NCI-H1092 treated with DMSO at 0.1 percent for 48 hours (cell line): ENCODE data around the gene CCDC146.
"Not testable (repeated sequence)": the region's sequence is repeated elsewhere in the genome, so short reads cannot be mapped to it uniquely, and the experiment has no call there.

Experiments used
- DNase-seq: peaks from one replicate; lab custom pipeline; 2025; lab: John Stamatoyannopoulos, UW

CCDC146 gene

DNA sequence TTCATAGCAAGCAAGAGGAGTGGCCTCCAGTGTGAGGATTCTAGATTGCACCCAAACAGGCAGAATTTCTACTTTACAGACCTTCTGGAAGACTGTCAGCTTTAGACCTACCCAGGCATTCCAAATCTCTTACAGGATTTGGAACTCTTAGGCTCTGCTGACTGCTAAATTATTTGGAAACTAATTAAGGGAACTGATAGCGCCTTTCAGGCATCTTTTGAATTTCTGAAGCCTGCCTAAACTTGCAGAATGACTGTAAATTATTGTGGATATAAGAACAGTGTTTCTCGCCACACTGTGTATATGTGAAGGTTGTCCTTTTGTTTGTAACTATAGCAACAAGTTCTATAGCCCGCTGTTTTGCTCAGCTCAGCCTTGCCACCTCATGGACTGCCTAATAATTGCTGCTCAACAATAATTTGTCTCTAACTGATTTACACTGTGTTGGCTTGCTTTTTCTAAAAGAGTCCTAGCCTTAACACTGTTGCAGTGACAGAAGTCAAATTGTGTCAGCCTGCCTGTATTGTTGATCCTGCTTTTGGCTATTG, 32.6 kb downstream of the CCDC146 start:
- DNase-seq = not testable (repeated sequence)

GRCh38 chr7:77155601-77156377, 33.4 kb downstream of the CCDC146 start:
- DNase-seq = not testable (repeated sequence)

DNA sequence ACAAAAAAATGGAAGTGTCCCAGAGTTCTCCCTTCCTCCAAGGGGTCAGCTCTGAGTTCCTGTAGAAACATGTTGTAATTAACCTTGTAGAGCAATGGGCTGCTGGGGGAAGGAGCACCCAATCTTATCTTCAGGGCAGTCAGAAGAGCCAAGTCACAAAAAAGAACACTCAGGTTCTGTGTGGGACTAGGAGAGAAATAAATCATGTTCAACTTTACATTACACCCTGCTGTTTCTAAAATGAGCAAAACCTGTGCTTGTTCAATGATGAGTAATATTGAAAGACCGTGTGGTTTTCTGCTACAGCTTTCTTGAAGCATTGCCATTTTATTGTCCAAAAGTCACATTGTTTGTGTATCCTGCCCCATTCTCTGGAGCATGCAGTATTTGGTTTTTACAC, 34.6 kb downstream of the CCDC146 start:
- DNase-seq = not testable (repeated sequence)

DNA sequence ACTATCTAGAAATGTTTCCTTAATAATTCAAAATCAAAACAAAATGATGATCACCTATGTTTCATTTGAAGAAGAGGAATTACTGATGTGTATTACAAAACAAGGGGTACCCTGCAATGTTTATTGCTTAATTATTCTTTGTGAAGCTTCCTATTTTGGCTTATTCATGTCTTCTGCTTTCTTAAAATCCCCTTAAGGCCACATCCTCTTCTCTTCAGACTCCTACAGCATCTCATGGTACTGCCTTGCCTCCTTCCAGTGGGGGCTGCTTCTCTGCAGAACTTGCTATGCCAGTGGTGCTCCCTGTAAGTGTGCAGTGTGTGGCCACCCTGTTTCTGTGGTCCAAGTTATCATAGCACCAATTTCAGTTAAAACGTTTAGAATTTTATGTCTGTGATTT, 35.0 kb downstream of the CCDC146 start:
- DNase-seq = no peak

- DNase-seq = not testable (repeated sequence)
These were observed 48.7 kb downstream of the CCDC146 start for GRCh38 chr7:77171073-77171472.

DNA sequence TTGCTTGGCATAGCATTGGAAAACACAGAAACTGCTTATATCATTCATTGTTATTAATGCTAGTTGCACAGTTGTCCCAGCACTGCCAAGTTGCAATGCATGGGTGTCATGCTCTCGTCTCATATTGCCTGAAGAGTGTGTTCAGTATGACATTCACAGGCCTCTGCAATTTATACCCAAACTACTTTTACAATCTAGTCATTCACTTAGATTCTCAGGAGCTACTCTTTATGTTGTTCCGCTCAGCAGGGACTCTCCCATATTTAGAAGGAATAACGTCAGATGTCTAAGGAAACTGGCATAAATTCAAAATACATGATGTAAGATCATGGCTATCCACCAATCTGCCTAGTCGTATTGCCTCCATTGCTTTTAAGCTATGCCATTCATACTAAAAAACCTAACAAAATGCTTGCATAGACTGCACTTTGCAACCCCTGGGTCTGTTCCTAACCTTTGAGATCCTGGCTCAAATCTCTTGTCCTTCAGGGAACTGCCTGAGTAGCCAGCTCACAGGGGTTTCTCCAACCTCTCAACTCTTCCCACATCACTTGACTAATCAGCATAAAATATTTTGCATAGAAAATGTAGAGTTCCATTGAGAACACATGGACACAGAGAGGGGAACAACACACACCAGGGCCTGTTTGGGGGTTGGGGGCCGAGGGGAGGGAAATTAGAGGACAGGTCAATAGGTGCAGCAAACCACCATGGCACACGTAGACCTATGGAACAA, 50.2 kb downstream of the CCDC146 start:
- not testable (repeated sequence) for DNase-seq

DNA sequence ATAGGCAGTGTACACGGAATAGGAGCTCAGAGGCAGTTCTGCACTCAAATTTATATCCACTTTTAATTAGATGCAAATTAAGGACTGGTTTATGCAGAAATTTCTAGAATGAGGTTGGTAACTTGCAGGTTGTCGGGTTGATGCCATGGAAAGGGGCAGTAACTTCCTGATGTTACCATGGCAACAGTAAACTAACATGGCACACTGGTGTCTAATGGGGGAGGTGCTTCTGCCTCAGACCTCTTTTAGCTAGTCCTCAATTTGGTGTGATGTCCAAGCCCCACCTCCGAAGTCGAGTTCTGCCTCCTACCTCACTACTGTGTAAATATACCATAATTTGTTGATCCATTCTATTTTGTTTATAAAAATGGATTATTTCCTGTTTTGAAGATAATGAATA, 52.0 kb downstream of the CCDC146 start:
- not testable (repeated sequence) for DNase-seq

DNA sequence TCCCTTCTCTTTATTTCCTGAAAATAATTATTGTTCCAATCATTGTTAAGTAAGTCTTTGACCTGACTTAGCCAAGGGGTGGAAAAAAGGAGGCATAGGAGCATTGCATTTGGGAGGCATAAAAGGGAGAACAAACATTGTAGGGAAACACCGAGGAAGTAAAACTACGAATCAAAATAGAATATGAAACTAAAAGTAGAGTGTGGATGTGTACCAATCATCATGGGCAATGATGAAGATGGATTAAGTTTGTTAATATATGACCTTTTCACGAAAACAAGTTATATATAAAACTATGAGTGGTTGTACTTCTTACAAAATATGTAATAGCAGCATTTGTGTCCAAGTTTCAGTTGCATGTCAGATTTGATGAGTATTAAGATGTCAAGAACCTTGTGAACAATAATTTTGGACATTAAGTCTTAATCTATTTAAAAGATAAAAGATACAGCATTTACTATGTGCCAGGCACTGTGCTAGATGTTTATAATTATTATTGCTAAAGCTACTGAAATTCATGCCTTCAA, 52.9 kb downstream of the CCDC146 start:
- not testable (repeated sequence) for DNase-seq

- DNase-seq = not testable (repeated sequence)
These were observed 55.0 kb downstream of the CCDC146 start for GRCh38 chr7:77177321-77177904.

GRCh38 chr7:77178024-77178423, 55.6 kb downstream of the CCDC146 start:
- not testable (repeated sequence) for DNase-seq

DNA sequence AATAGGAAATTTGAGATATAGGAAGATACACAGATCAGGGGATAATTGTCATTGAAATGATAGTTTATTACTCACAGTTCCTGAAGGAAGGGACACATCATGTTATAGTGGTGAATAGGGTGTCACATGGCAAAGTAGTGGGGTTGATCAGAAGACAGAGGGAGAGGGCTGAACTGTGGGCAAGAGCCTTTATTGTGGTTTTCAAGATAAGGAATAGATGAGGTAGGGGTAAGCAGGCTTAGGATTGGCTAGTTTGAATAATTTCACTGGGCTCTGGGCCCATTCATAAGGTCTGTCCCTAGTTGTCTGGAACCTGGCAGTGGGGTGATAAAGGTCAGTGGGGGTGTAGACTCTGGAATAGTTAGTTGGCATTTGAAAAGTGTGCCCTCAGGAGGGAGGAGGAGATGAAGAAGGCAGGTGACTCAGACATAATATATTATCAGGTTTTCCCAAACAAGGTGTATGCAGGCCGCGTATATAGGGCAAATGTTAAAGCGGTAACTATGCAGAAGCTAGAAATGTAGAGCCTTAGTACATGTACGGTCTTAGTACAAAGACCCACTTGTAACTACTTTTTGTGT, 58.7 kb downstream of the CCDC146 start:
- no peak for DNase-seq

DNA sequence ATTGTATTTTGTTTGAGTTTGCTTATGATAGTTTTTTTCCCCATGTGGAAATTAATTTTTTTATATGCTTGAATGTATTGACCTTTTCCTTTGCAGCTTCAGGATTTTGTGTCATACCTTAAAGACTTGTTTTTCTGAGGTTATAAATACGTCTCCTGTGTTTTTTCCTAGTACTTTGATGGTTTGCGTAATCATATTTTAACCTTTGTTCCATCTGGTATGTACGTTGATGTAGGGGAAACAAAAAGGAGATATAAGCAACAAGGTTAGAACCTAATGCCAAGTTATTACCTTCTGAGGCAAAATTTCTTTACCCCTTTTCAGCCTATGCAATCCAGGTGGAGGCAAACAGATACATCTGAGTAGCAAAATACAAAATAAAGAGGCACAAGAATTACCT, 59.3 kb downstream of the CCDC146 start:
- DNase-seq = no peak

GRCh38 chr7:77182261-77182660, 59.8 kb downstream of the CCDC146 start:
- DNase-seq = no peak

DNA sequence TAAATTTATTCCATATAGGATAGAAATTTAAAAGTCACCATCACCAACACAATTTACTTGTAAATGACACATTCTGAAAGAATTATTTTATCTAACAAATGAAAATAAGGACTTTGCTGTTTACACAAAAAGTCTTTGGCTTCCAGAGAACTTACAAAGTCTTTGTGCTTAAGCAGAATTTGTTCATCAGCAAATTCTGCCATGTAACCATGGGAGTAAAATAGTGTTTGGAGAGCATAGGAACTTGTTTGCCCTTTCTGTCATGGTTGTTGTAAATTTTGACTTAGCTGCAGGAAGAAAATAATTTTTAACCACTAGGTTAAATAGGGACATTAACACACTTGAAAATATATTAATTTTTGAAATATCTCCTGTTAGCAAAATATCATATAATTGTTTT, 62.0 kb downstream of the CCDC146 start:
- no peak for DNase-seq

- DNase-seq = no peak
These were observed 62.6 kb downstream of the CCDC146 start for GRCh38 chr7:77184990-77185389.

DNA sequence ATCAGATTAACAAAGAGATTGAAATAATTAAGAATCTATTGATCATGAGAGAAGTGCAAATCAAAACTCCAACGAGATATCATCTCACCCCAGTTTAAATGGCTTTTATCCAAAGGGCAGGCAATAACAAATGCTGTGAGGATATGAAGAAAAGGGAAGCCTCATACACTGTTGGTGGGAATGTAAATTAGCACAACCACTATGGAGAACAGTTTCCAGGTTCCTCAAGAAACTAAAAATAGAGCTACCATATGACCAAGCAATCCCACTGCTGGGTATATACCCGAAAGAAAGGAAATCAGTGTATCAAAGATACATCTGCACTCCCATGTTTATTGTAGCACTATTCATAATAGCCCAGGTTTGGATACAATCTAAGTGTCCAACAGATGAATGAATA, 63.5 kb downstream of the CCDC146 start:
- DNase-seq = no peak

DNA sequence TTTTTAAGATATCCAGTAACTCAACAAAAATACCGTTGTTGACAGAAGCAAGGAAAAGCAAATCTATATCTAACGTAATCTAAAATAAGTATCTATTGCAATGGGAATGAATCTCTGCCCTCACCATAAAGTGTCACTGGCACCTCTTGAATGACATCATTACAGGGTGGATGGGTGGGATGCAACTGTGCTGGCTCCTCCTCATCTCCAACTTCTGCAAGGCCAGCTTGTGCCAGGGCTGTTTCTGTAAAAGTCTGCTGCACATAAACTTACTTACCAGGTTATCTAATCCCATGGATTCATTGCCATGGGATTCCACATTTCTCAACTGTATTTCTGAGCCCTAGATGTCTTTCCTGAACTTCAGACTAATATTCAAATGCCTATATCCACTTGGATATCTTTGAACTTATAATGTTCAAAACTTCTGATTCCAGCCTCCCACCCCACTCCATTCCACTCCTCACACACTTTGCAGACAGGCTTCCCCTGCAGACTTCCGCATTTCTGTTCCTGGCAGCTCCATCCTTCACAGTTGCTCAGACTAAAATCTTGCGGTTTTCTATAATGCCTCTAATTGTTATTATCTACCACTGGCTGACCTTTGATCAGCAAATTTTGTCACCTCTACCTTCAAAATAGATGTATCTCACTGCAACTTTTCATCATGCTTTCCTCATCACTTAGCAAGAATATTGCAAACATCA, 66.5 kb downstream of the CCDC146 start:
- no peak for DNase-seq

DNA sequence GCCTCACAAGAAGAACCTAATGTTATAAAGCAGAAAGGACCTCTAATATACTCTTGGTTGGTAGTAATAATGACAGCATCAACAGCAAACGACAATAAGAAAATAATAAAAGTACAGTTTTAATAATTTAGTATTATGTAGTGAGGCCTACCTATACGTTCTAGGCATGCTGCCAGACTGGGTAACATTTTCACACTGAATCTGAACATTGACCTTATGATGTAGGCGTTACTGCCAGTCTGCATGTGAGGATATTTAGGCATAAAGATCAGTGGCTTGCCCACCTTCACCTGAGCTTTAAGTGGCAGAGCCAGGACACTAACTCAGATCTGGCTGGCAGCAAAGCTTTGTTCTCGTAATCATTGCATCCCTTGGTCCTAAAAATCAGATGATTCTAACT, 74.7 kb downstream of the CCDC146 start:
- no peak for DNase-seq

DNA sequence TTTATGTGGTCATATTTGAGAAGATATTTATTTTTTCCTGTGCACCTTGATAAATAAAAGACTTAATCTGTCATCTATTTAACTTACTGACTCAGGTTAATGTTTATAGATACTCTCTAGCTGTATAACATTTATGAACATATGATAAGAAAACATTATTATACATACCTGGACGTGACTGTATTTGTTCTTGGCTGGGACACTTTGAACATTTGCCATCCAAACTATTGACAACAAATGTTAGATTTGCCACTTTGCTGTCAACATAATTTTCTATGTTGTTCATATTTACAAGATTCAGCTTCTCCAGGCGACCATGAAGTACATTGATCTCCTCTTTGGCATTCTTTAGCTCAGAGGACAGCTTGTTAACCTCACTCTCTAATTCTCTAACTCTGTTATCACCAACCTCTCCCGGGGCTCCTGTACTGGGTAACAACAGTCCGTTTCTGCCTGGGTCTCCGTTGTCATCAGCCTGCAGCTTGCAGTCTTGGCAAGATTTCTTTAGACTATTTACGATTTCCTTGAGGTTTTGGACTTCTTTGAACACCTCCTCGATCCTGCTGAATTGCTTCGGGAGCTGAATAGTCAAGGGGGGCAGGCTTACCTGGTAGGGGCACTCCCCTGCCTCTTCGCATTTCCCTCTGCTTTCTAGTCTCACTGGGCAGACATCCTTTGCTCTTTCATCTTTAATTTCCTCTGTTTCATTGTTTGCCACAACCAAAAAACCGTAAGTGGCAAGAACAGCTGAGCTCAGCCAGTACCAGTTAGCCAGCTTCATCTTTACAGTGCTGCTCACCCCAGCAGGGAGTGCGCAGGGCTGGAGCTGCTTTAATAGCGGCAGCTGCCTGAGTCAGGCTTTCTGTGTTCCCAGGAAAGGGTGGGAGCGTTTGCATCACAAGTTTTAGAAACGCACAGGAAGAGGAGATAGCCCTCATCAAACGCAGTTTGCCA, 76.9 kb downstream of the CCDC146 start, which contains the start of gene FGL2:
Gene FGL2 (minus strand): TSS at position 807 of the 954 bp plus-strand sequence. CDS start 26 bp downstream, at position 781.
- peak; percentile 36 for DNase-seq

DNA sequence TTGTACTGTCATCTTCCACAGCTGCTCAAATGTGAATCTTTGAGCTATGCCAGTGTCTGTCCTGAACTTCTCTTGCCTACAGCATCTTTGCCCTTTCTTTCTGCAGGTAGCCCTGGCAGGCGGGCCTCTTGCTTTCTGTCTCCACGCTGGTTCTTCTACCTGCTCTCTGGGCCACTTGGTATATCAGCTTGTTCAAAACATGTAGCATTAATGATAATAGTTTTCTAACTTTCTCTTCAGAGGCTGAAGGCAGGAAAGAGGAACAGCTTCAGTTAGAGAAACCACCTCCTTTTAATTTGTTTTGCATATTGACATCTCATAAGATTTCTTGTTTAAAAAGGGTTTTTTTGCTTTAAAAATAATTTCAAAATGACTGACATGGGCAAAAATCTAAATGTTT, 78.1 kb downstream of the CCDC146 start:
- DNase-seq = no peak
